DOHH2 (cell line): ENCODE data around the gene ICOSLG.

Source experiments
- H3F3A ChIP-seq: fragments of 200-600 bp; sonication (generic), shearing (Covaris generic); 2 replicates; pipeline ENCODE4 v1.6.0; 2016; ENCODE audit warnings: antibody characterized with exemption, mild to moderate bottlenecking; ENCODE audit not compliant: control insufficient read depth, insufficient read depth
- H3K27ac ChIP-seq: fragments of 200-600 bp; sonication (generic); 2 replicates; pipeline ENCODE4 v1.5.1; 2014; ENCODE audit warnings: low read depth, mild to moderate bottlenecking, low read length, moderate library complexity
- H3K27me3 ChIP-seq: fragments of 200-600 bp; sonication (generic); 2 replicates; pipeline ENCODE4 v1.6.1; 2014; ENCODE audit warnings: mild to moderate bottlenecking, low read length, mixed read lengths; ENCODE audit not compliant: control insufficient read depth
- H3K36me3 ChIP-seq: fragments of 200-600 bp; sonication (generic); 2 replicates; pipeline ENCODE4 v1.6.1; 2014; ENCODE audit warnings: mild to moderate bottlenecking, low read length, moderate library complexity, mixed read lengths; ENCODE audit not compliant: control insufficient read depth
- H3K4me1 ChIP-seq: fragments of 200-600 bp; sonication (generic); 2 replicates; pipeline ENCODE4 v1.6.1; 2014; ENCODE audit warnings: mild to moderate bottlenecking, low read length, mixed read lengths; ENCODE audit not compliant: control insufficient read depth
- H3K4me2 ChIP-seq: fragments of 200-600 bp; sonication (generic); 2 replicates; pipeline ENCODE4 v1.6.0; 2014; ENCODE audit warnings: mild to moderate bottlenecking, low read length, moderate library complexity
- H3K4me3 ChIP-seq: fragments of 200-600 bp; sonication (generic); 2 replicates; pipeline ENCODE4 v1.5.1; 2014; ENCODE audit warnings: mild to moderate bottlenecking, low read length, mixed read lengths
- H3K79me2 ChIP-seq: fragments of 200-600 bp; sonication (generic); 2 replicates; pipeline ENCODE4 v1.6.1; 2014; ENCODE audit warnings: mild to moderate bottlenecking, low read length, mixed read lengths; ENCODE audit not compliant: control insufficient read depth
- H3K9me2 ChIP-seq: fragments of 200-600 bp; sonication (generic); replicated peaks from 2 replicates; pipeline ENCODE4 v1.6.1; 2014; ENCODE audit warnings: mild to moderate bottlenecking, low read length, mixed read lengths; ENCODE audit not compliant: control insufficient read depth
- H3K9me3 ChIP-seq: fragments of 200-600 bp; sonication (generic); 2 replicates; pipeline ENCODE4 v1.6.1; 2014; ENCODE audit warnings: antibody characterized with exemption, low read length, mixed read lengths; ENCODE audit not compliant: control insufficient read depth, insufficient read depth
- H4K20me1 ChIP-seq: fragments of 200-600 bp; sonication (generic); 2 replicates; pipeline ENCODE4 v1.6.0; 2014; ENCODE audit warnings: low read depth, mild to moderate bottlenecking, antibody characterized with exemption, low read length, moderate library complexity; ENCODE audit not compliant: control insufficient read depth, insufficient read depth
- CTCF ChIP-seq: fragments of 200-600 bp; sonication (generic); IDR thresholded peaks from one replicate; pipeline ENCODE4 v1.5.1; 2014; ENCODE audit warnings: antibody characterized with exemption, mild to moderate bottlenecking, low read depth, low read length; ENCODE audit not compliant: poor library complexity, severe bottlenecking
- EZH2phosphoT487 ChIP-seq: fragments of 200-600 bp; sonication (generic); IDR thresholded peaks from 2 replicates; pipeline ENCODE4 v1.6.1; 2017; ENCODE audit warnings: borderline replicate concordance, mild to moderate bottlenecking, antibody characterized with exemption, low read length, moderate library complexity, mixed read lengths

The ICOSLG gene

GRCh38 chr21:44286716-44287632, 46.2 kb upstream of the ICOSLG start:
- Histone ChIP-seq H3K27ac (no peak overlapping the region), H3K4me3 (no peak overlapping the region), H3K27me3 (peaks cover 25% of the 10 kb centered on the region), H3F3A (no peaks in the 10 kb centered on the region), H3K4me2 (no peak overlapping the region), H3K79me2 (no peaks in the 10 kb centered on the region), H4K20me1 (no peaks in the 10 kb centered on the region), H3K9me2 (no peaks in the 10 kb centered on the region), H3K4me1 (no peaks in the 10 kb centered on the region; the same call in 1 of the 2 replicates), H3K9me3 (no peaks in the 10 kb centered on the region), H3K36me3 (no peaks in the 10 kb centered on the region)
- TF ChIP-seq CTCF = no peak
- no peak for TF ChIP-seq EZH2phosphoT487

DNA sequence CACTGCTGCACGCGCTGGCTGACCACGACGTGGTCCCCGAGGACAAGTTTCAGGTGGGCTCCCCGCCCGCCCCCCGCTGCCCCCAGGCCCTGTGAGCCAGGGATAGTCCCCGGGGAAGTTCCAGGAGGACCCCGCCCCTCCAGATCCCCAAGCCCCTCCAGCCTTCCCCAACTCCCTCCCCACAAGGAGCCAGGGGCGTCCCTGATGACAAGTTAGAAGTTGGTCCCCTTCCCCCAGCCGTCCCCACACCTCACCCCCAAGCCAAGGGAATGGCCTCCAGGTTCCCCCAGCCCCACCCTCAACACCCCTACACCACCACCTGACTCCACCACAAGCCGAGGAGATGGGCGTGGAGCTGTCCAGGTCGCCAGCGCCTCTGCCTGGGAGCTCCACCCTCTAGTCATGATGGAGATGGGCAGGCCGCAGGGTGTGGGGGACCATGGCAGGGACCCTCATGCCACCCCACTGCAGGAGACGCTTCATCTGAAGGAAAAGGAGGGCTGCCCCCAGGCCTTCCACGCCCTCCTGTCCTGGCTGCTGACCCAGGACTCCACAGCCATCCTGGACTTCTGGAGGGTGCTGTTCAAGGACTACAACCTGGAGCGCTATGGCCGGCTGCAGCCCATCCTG, 45.5 kb upstream of the ICOSLG start:
- Histone ChIP-seq H3K9me2 (no peaks in the 10 kb centered on the region), H3K27me3 (peaks cover 22% of the 10 kb centered on the region), H3K79me2 (no peaks in the 10 kb centered on the region), H3K4me3 (no peak overlapping the region), H3K27ac (no peak overlapping the region), H4K20me1 (no peaks in the 10 kb centered on the region), H3F3A (no peaks in the 10 kb centered on the region), H3K9me3 (no peaks in the 10 kb centered on the region), H3K36me3 (no peaks in the 10 kb centered on the region), H3K4me2 (no peak overlapping the region), H3K4me1 (no peaks in the 10 kb centered on the region; the same call in 1 of the 2 replicates)
- TF ChIP-seq CTCF = no peak
- no peak for TF ChIP-seq EZH2phosphoT487

- H3K4me3 ChIP-seq = no peak within 1 kb of the TSS
- TF ChIP-seq EZH2phosphoT487 (no peak), CTCF (no peak)
Observed at GRCh38 chr21:44285138-44285992, 44.6 kb upstream of the ICOSLG start, which contains the start of gene AIRE. TSS of gene AIRE (plus strand) at chr21:44285876. CDS start at chr21:44286007, 131 bp downstream.

More at GRCh38 chr21:44285138-44285992, 44.6 kb upstream of the ICOSLG start, which contains the start of gene AIRE:
- Histone ChIP-seq H3K79me2 (no peaks in the 10 kb centered on the region), H4K20me1 (no peaks in the 10 kb centered on the region), H3K36me3 (no peaks in the 10 kb centered on the region), H3F3A (no peaks in the 10 kb centered on the region), H3K9me3 (no peaks in the 10 kb centered on the region), H3K9me2 (no peaks in the 10 kb centered on the region), H3K4me2 (no peak within 1 kb of the TSS), H3K27me3 (peaks cover 19% of the 10 kb centered on the region), H3K27ac (no peak within 1 kb of the TSS), H3K4me1 (no peaks in the 10 kb centered on the region; the same call in 1 of the 2 replicates)
